Measurements from ENCODE around the gene PGP. TPM values are rescaled to one million over a fixed set of nuclear protein-coding genes. Genes with fewer than 3 reads are reported as not detected.

PGP gene
- polyA plus RNA-seq, 1 donor (not counting 4 experiments of a cell fraction or from before 2014, with no cell fraction given): 10.3 TPM

GRCh38 chr16:2186505-2186904 lies 28.1 kb downstream of the PGP start:
- Histone ChIP-seq H3K79me2 (ENCODE audit: control insufficient read depth, insufficient read depth, low read length) (no peaks in the 10 kb centered on the region), H3K27me3 (ENCODE audit: control insufficient read depth, extremely low read depth, insufficient read depth, low read length) (peaks cover 5% of the 10 kb centered on the region), H2AFZ (ENCODE audit: control insufficient read depth, low read length) (no peak overlapping the region), H3K9me1 (ENCODE audit: control insufficient read depth, extremely low read depth, insufficient read depth, low read length) (no peaks in the 10 kb centered on the region), H4K20me1 (ENCODE audit: control insufficient read depth, extremely low read depth, insufficient read depth, low read length) (no peaks in the 10 kb centered on the region), H3K4me3 (ENCODE audit: control insufficient read depth in 2 of 3, extremely low read depth in 1 of 3, insufficient read depth in 2 of 3, low read depth in 1 of 3, low read length in 3 of 3) (no peak overlapping the region), H3K27ac (ENCODE audit: control insufficient read depth, insufficient read depth, low read length) (no peak overlapping the region), H3K9me3 (ENCODE audit: control insufficient read depth, low read depth, low read length) (no peaks in the 10 kb centered on the region), H3K4me2 (ENCODE audit: control insufficient read depth, extremely low read depth, insufficient read depth, low read depth, low read length) (no peak overlapping the region), H3K36me3 (ENCODE audit: control insufficient read depth in 2 of 2, extremely low read depth in 1 of 2, insufficient read depth in 2 of 2, low read length in 2 of 2) (peaks cover 0 to 1% of the 10 kb centered on the region in 2 experiments), H3K4me1 (ENCODE audit: control insufficient read depth, extremely low read depth, insufficient read depth, low read length) (peaks cover 2% of the 10 kb centered on the region), H3K9ac (ENCODE audit: control insufficient read depth, extremely low read depth, insufficient read depth, low read length) (no peak overlapping the region)
- dilution Hi-C loops (cut with MboI; ENCODE audit: extremely low pct_ligation_motif_present, low sequenced_read_pairs): no loop called here
- no peak for FAIRE-seq
- no peak for TF ChIP-seq CTCF (optimal IDR thresholded peaks at IDR 0.05 in 1 of 3, IDR thresholded peaks at IDR 0.05 in 1 of 3, conservative IDR thresholded peaks at IDR 0.05 in 1 of 3; ENCODE audit: extremely low read depth in 1 of 3, insufficient read depth in 2 of 3, low read length in 3 of 3)
- TF ChIP-seq EZH2 (IDR thresholded peaks at IDR 0.05; ENCODE audit: low read length): no peak
- no peak for DNase-seq (ENCODE audit: low read depth, low spot score)

GRCh38 chr16:2186064-2186463 lies 28.6 kb downstream of the PGP start:
- Histone ChIP-seq H3K9me3 (ENCODE audit: control insufficient read depth, low read depth, low read length) (no peaks in the 10 kb centered on the region), H3K4me1 (ENCODE audit: control insufficient read depth, extremely low read depth, insufficient read depth, low read length) (no peaks in the 10 kb centered on the region), H4K20me1 (ENCODE audit: control insufficient read depth, extremely low read depth, insufficient read depth, low read length) (no peaks in the 10 kb centered on the region), H3K9me1 (ENCODE audit: control insufficient read depth, extremely low read depth, insufficient read depth, low read length) (no peaks in the 10 kb centered on the region), H3K79me2 (ENCODE audit: control insufficient read depth, insufficient read depth, low read length) (no peaks in the 10 kb centered on the region), H3K27me3 (ENCODE audit: control insufficient read depth, extremely low read depth, insufficient read depth, low read length) (peaks cover 5% of the 10 kb centered on the region), H2AFZ (ENCODE audit: control insufficient read depth, low read length) (no peak overlapping the region), H3K36me3 (ENCODE audit: control insufficient read depth in 2 of 2, extremely low read depth in 1 of 2, insufficient read depth in 2 of 2, low read length in 2 of 2) (peaks cover 0 to 1% of the 10 kb centered on the region in 2 experiments), H3K4me3 (ENCODE audit: control insufficient read depth in 2 of 3, extremely low read depth in 1 of 3, insufficient read depth in 2 of 3, low read depth in 1 of 3, low read length in 3 of 3) (no peak overlapping the region), H3K4me2 (ENCODE audit: control insufficient read depth, extremely low read depth, insufficient read depth, low read depth, low read length) (no peak overlapping the region), H3K27ac (ENCODE audit: control insufficient read depth, insufficient read depth, low read length) (no peak overlapping the region), H3K9ac (ENCODE audit: control insufficient read depth, extremely low read depth, insufficient read depth, low read length) (no peak overlapping the region)
- TF ChIP-seq EZH2 (IDR thresholded peaks at IDR 0.05; ENCODE audit: low read length) (no peak), CTCF (optimal IDR thresholded peaks at IDR 0.05 in 1 of 3, IDR thresholded peaks at IDR 0.05 in 1 of 3, conservative IDR thresholded peaks at IDR 0.05 in 1 of 3; ENCODE audit: extremely low read depth in 1 of 3, insufficient read depth in 2 of 3, low read length in 3 of 3) (no peak)
- FAIRE-seq: no peak
- dilution Hi-C loops (cut with MboI; ENCODE audit: extremely low pct_ligation_motif_present, low sequenced_read_pairs): no loop called here
- no peak for DNase-seq (ENCODE audit: low read depth, low spot score)
